ENCODE data around the gene PIP5K1C.

Gene PIP5K1C

DNA sequence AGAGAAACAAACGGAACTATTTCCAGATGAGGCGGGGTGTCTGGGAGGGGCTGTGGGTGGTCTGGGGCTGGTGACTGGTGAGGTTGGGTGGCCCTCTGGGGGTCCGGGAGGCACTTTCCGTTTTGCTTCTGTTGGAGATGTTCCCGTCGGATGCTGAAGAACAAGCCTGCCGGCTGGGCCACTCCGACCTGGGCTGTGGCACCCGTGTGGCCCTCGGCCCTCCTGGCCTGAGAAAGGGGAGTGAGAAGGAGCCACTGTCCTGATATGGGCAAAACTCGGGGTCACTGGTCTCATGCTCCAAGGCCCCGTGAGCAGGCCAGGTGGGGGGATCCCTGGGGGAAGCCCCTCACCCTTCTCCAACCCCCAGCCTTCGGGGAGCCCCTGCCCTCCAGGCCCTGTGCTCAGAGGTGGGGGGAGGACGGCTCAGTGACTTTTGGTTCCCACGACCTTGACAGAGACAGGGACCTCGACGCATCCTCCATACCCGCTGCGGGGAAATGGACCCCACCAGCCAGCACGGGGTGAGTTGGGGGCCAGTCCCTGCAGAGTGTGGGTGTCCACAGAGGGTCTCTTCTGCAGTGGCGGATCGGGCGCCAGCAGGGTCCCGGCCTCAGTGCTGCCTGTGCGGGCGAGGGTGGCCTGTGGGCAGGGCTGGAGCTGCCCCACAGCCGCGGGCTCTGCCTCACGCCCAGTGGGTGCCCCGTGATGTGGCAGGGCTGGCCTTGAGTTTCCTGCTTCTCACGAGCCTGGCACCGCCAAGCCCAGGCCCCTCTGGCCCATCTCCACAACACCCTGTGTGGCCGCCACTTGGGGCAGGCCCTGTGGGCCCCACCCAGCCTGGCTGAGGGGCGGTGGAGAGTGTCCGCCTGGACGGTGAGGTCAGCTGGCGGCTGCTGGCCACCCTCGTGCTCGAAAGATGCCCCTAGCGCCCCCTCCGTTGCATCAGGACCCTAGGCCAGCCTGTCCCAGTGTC lies 89.2 kb downstream of the PIP5K1C start:
- no peak for DNase-seq (ENCODE audit: low read depth in 2 of 2)

- DNase-seq (ENCODE audit: low read depth in 2 of 2) = no peak
These were observed 90.2 kb downstream of the PIP5K1C start for GRCh38 chr19:3609779-3610719.

GRCh38 chr19:3608750-3609322 lies 91.4 kb downstream of the PIP5K1C start:
- no peak for DNase-seq (ENCODE audit: low read depth in 2 of 2)

GRCh38 chr19:3608079-3608641 lies 92.1 kb downstream of the PIP5K1C start:
- DNase-seq (ENCODE audit: low read depth in 2 of 2) = no peak

DNA sequence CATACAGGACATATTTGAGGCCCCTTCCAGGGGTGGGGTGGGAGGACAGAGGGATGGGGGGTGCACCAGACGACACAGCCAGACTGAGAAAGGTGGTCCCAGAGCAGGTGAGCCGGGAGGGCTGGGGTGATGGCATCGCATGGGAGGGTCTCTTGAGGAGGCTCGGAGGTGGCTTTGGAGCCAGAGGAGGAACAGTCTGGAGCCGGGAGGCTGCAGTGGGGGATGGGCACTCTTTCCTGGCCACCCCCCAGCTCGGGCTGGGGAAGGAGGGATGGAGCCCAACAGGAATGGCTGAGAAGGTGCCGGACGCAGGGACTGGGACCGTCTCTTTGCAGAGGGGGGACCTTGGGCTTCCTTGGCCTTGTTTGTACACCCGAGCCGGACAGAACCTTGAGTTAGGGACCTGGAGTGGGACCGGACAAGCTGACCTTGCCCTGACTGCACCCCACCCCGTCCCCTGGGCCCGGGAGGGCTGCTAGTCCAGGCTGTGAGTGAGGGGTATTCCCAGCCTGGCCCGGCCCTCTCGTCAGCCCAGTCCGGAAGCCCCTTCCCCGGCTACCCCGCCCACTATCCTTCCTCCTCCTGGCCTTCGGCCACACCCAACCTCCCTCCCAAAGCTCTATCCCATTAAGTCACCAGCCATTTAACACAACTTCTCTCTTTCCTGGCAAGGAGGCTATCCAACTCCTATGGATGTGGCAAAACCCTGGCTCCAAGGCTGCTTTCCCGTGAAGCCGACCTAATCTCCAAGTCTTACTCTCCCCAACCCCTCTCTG lies 92.8 kb downstream of the PIP5K1C start:
- DNase-seq (ENCODE audit: low read depth in 2 of 2) = no peak

DNA sequence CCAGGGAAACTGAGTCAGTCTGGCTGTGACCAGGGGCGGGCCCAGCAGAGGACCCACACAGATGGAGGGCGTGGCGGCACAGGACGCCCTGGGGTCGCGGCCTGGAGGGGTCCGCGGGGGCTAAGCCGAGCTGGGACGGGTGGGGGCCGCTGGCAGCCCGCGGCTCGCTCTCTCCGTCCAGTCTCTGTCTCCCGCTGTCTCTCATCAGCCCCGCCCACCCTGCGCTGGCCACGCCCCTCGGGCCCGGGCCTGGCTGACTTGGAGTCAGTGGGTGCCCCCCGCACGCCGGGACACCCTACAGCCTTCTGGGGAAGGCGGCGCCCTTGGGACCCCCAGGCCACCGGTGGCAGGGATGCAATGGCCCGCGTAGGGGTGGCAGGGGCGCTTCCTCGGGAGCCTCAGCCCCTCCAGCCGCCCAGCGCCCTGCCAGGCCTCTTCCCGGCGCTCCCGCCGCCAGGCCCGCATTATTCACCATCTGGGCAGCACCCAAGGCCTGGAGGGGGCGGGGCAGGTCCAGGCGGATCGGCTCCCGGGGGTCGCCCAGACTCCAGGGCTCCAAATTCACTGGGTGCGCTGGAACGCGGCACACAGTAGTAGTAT lies 93.5 kb downstream of the PIP5K1C start, which contains the start of gene TBXA2R:
Gene TBXA2R (minus strand): TSS at position 186 of the 600 bp plus-strand sequence. CDS start 6,241 bp downstream, outside the sequence.
- peak; percentile 18 to 65 for DNase-seq (ENCODE audit: low read depth in 2 of 2)

GRCh38 chr19:3606174-3606689 lies 94.0 kb downstream of the PIP5K1C start:
- no peak for DNase-seq (ENCODE audit: low read depth in 2 of 2)

DNA sequence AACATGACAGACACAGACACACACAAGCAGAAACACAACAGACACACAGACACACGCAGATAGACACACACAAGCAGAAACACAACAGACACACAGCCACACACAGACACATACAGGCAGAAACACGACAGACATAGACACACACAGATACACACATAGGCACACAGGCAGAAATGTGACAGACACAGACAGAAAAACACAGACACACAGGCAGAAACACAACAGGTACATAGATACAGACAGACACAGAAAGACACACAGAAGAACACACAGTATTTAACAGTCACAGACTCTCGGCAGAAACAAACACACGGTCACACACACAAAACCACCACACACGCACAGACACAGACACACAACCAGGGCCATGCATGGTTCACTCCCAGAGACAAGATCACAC lies 94.5 kb downstream of the PIP5K1C start:
- no peak for DNase-seq (ENCODE audit: low read depth in 2 of 2)

- DNase-seq (ENCODE audit: low read depth in 2 of 2) = no peak
These were observed 94.9 kb downstream of the PIP5K1C start for GRCh38 chr19:3605361-3605760.

DNA sequence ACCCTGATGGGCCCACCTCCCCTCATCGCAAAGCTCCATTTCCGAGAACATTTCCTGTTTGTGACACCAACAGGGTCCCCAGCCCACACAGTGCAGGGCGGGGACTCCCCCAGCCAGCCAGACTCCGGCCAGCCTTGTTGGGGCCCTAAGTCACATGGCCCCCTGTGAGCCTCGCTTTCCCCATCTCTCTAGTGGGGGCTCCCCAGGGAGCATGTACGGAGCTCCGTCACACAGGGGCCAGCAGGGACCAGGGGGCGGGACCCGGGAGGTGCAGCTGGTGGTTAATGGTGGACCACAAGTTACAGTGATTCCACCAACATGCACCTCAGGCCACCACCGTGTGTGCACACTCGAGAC lies 95.3 kb downstream of the PIP5K1C start:
- no peak for DNase-seq (ENCODE audit: low read depth in 2 of 2)

- no peak for DNase-seq (ENCODE audit: low read depth in 2 of 2)
These were observed 95.9 kb downstream of the PIP5K1C start for GRCh38 chr19:3604227-3604986.

- DNase-seq (ENCODE audit: low read depth in 2 of 2) = no peak
These were observed 97.0 kb downstream of the PIP5K1C start for GRCh38 chr19:3603121-3603811.

DNA sequence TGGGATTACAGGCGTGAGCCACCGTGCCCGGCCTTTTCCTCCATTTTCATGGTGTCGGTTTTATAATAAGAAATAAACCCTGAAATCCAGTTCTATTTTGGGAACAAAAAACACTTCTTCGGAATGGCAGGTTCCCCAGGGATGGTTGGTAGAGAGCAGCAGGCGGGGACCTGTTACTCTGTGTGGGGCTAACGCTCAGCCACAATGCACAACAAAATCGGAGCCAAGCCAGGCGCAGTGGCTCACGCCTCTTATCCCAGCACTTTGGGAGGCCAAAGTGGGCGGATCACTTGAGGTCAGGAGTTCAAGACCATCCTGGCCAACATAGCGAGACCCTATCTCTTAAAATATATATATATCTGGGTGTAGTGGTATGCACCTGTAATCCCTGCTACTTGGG lies 99.2 kb downstream of the PIP5K1C start:
- no peak for DNase-seq (ENCODE audit: low read depth in 2 of 2)

DNA sequence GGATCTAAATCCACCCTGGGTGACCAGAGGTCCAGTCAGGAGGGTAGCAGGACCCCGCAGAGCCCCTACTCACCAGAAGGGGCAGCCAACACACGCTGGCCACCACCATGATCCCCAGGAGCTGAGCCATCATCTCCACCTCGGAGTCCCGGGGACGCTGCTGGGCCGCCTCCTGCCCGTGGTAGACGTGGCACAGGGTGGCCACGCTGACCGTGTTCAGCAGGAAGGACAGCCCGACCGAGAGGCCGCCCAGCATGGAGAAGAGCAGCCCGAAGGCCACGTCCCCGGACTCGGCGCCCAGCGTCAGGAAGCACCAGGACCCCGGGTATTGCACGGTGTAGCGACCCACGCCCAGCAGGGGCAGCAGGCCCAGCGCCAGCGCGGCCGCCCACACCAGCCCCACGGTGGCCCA lies 100.5 kb downstream of the PIP5K1C start:
- no peak for DNase-seq (ENCODE audit: low read depth in 2 of 2)

DNA sequence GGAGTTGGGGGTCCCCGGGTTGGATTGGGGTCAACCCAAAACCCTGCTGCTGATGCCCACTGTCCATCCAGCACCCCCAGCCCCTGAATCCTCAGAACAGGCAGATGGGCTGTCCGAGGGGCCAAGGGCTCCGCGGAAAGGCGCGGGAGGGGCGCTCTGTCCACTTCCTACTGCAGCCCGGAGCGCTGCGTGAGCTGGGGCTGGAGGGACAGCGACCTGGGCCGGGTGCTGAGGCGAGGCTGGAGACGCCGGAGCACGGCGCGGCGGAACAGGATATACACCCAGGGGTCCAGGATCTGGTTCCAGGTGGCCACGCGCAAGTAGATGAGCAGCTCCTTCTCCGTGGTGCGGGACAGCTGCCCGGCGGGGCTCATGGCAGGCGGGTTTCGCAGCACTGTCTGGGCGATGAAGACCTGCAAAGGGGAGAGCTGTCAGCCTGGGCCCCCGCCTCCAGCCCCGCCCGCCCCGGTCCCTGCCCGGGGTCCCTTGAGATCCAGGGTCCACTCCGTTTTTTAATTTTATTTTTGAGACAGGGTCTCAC lies 104.7 kb downstream of the PIP5K1C start:
- DNase-seq (ENCODE audit: low read depth in 2 of 2) = no peak

- DNase-seq (ENCODE audit: low read depth in 2 of 2) = no peak
These were observed 107.1 kb downstream of the PIP5K1C start for GRCh38 chr19:3593156-3593555.

DNA sequence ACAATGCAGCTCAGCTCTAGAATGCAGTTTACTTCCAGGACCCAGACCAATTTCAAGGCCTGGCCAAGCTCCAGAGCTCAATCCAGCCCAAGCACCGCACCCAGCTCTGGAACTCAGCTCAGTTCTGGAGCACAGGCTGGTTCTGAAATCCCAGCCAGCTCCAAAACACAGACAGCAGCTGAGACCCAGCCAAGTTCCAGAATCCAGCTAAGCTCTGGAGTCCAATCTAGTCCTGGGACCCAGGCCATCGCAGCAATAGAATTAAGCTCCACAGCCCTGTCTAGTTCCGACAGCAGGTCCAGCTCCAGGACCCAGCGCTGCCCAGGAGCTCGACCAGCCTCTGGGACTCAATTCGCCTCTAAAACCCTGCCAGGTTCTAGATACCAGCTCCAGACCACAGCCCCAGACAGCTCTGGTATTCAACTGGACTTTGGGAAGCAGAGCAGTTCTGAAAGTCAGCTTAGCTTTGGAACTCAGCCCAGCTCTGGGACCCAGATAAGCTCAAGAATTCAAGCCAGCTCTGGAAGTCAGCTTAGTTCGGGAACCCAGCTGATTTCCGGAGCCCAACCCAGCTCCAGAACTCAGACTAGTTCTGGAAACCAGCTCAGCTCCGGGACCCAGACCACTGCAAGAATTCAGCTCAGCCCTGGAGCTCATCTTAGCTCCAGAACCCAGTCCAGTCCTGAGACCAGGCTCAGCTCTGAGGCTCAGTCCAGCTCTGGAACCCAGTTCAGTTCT lies 108.2 kb downstream of the PIP5K1C start:
- no peak for DNase-seq (ENCODE audit: low read depth in 2 of 2)

Data from stimulated activated CD4-positive, alpha-beta T cell treated with anti-CD3 and anti-CD28 coated beads, Interleukin-12 subunit alpha, Interleukin-12 subunit beta, amount 100 ng/mL, for 24 hours (primary cell).